HepG2 (cell line): Measurements from ENCODE around the gene FKBP10. TPM values are rescaled to one million over a fixed set of nuclear protein-coding genes. Genes with fewer than 3 reads are reported as not detected.

Experiments used
- CREB1 ChIP-seq, 2 experiments: fragments of 450-650 bp in 1 of 2; IDR thresholded peaks; 2 replicates each; pipeline ENCODE4 v1.6.1; 2016 to 2017; ENCODE audit warnings: control low read depth in 1 of 2, mild to moderate bottlenecking in 1 of 2, missing compliant biosample characterization in 1 of 2, missing genetic modification characterization in 1 of 2
- E2F2 ChIP-seq: sonication (generic); formaldehyde crosslinking; IDR thresholded peaks from 2 replicates; pipeline ENCODE4 v1.4.0; 2020; ENCODE audit warnings: missing genetic modification reagents, borderline replicate concordance
- E2F5 ChIP-seq: sonication (generic); formaldehyde crosslinking; conservative IDR thresholded peaks from 2 replicates; pipeline ENCODE4 v1.4.0; 2020; ENCODE audit warnings: missing genetic modification reagents
- ELF3 ChIP-seq: IDR thresholded peaks from 2 replicates; pipeline ENCODE4 v1.6.1; 2016; ENCODE audit warnings: missing genetic modification reagents, missing compliant biosample characterization
- HOXA3 ChIP-seq: sonication (generic); formaldehyde crosslinking; IDR thresholded peaks from 2 replicates; pipeline ENCODE4 v1.5.0; 2020; ENCODE audit warnings: missing genetic modification reagents
- MIER3 ChIP-seq: IDR thresholded peaks from 2 replicates; pipeline ENCODE4 v1.6.1; 2016; ENCODE audit warnings: missing compliant biosample characterization, borderline replicate concordance
- NONO ChIP-seq, 2 experiments: fragments of 450-650 bp in 1 of 2; sonication (generic) in 1 of 2; formaldehyde crosslinking in 1 of 2; IDR thresholded peaks in 1 of 2; conservative IDR thresholded peaks in 1 of 2; 2 replicates each; pipeline versions ENCODE4 v1.6.1 to v1.8.0; 2017 to 2022; ENCODE audit warnings: mild to moderate bottlenecking in 1 of 2, missing genetic modification reagents in 1 of 2, moderate library complexity in 1 of 2
- RAD21 ChIP-seq: fragments of 450-650 bp; formaldehyde crosslinking; IDR thresholded peaks from 2 replicates; pipeline ENCODE4 v1.5.0; 2020; ENCODE audit warnings: mild to moderate bottlenecking
- RBM22 ChIP-seq: fragments of 200-400 bp; formaldehyde crosslinking; optimal IDR thresholded peaks from 2 replicates; pipeline ENCODE3; 2017; ENCODE audit warnings: mild to moderate bottlenecking, low read length, moderate library complexity
- REL ChIP-seq: sonication (generic); formaldehyde crosslinking; conservative IDR thresholded peaks from 2 replicates; pipeline ENCODE4 v1.8.0; 2022; ENCODE audit warnings: mild to moderate bottlenecking, missing genetic modification reagents, moderate library complexity
- RELA ChIP-seq: sonication (generic); formaldehyde crosslinking; IDR thresholded peaks from 2 replicates; pipeline ENCODE4 v1.4.0; 2020; ENCODE audit warnings: missing genetic modification reagents
- SAFB2 ChIP-seq: sonication (generic); formaldehyde crosslinking; IDR thresholded peaks from 2 replicates; pipeline ENCODE4 v1.5.1; 2020; ENCODE audit warnings: missing genetic modification reagents, low read depth, mild to moderate bottlenecking, borderline replicate concordance
- SP2 ChIP-seq: sonication (generic); formaldehyde crosslinking; IDR thresholded peaks from 2 replicates; pipeline ENCODE4 v1.5.1; 2020; ENCODE audit warnings: mild to moderate bottlenecking, missing genetic modification reagents
- TBX3 ChIP-seq: fragments of 450-650 bp; IDR thresholded peaks from 2 replicates; pipeline ENCODE4 v1.6.1; 2017; ENCODE audit warnings: antibody characterized with exemption, mild to moderate bottlenecking, inconsistent platforms, borderline replicate concordance
- YEATS4 ChIP-seq: sonication (generic); formaldehyde crosslinking; IDR thresholded peaks from 2 replicates; pipeline ENCODE4 v1.4.0; 2020; ENCODE audit warnings: missing genetic modification reagents, borderline replicate concordance
- ZBTB26 ChIP-seq: IDR thresholded peaks from 2 replicates; pipeline ENCODE4 v1.6.1; 2016; ENCODE audit warnings: missing compliant biosample characterization, missing genetic modification reagents, borderline replicate concordance
- ZBTB7A ChIP-seq: sonication (generic); formaldehyde crosslinking; IDR thresholded peaks from 2 replicates; pipeline ENCODE4 v1.8.0; 2022; ENCODE audit warnings: mild to moderate bottlenecking, missing genetic modification reagents
- ZMAT5 ChIP-seq: sonication (generic); formaldehyde crosslinking; IDR thresholded peaks from 2 replicates; pipeline ENCODE4 v1.5.0; 2020; ENCODE audit warnings: mild to moderate bottlenecking, low read depth, missing genetic modification reagents, borderline replicate concordance
- ZNF124 ChIP-seq: sonication (generic); formaldehyde crosslinking; IDR thresholded peaks from 2 replicates; pipeline ENCODE4 v1.4.0; 2020; ENCODE audit warnings: missing genetic modification reagents
- ZNF335 ChIP-seq: sonication (generic); formaldehyde crosslinking; IDR thresholded peaks from 2 replicates; pipeline ENCODE4 v1.4.0; 2020; ENCODE audit warnings: missing genetic modification reagents
- ZNF430 ChIP-seq: sonication (generic); formaldehyde crosslinking; IDR thresholded peaks from 2 replicates; pipeline ENCODE4 v1.9.0; 2021; ENCODE audit warnings: mild to moderate bottlenecking, missing genetic modification reagents
- ZNF564 ChIP-seq: sonication (generic); formaldehyde crosslinking; IDR thresholded peaks from 2 replicates; pipeline ENCODE4 v1.8.1; 2023; ENCODE audit warnings: mild to moderate bottlenecking, missing genetic modification reagents
- ZNF740 ChIP-seq: sonication (generic); formaldehyde crosslinking; IDR thresholded peaks from 2 replicates; pipeline ENCODE4 v1.4.0; 2020; ENCODE audit warnings: missing genetic modification reagents
- ZNF773 ChIP-seq: sonication (generic); formaldehyde crosslinking; IDR thresholded peaks from 2 replicates; pipeline ENCODE4 v1.4.0; 2020; ENCODE audit warnings: missing genetic modification reagents, borderline replicate concordance
- polyA plus RNA-seq, 8 experiments: library from polyadenylated mRNA; depleted of rRNA in 3 of 8; stranded (reverse) in 7 of 8; unstranded in 1 of 8; fragments of >200 nt; fragmentation: Illumina TruSeq in 4 of 8; extraction: Trizol in 4 of 8; gene quantifications; 2 replicates each; pipeline versions ENCODE4 v1.2.1 to v1.2.3, GENCODE V29; 2011 to 2016; ENCODE audit warnings: low read depth in 4 of 8, missing spikeins in 1 of 8, mixed read lengths in 1 of 8; ENCODE audit not compliant: insufficient read depth in 1 of 8
- total RNA-seq, 5 experiments: library from RNA; depleted of rRNA; stranded (reverse); fragments of >200 nt; fragmentation: Illumina TruSeq; extraction: Trizol; gene quantifications; 2 replicates each; pipeline ENCODE4 v1.2.3, GENCODE V29; 2016; ENCODE audit warnings: low read depth in 1 of 5

Gene FKBP10
- total and polyA plus RNA-seq, 2 of the 13 experiments (the other 11 are each of a cell fraction or from before 2014, with no cell fraction given) = 149 to 573 TPM

- TF ChIP-seq ZNF335 (peak; percentile 67; the same call in 1 of the 2 replicates), ZNF740 (CRISPR knock-in tag) (peak; percentile 27; the same call in 1 of the 2 replicates), ZNF564 (no peak), ZBTB7A (CRISPR knock-in tag) (no peak), RAD21 (CRISPR knock-in tag) (peak; percentile 96), SP2 (CRISPR knock-in tag) (no peak), ZNF430 (CRISPR knock-in tag) (0 out of 2 replicates have a peak, but pooled peaks have one; percentile 36), NONO (IDR thresholded peaks at IDR 0.05) (no peak), NONO (CRISPR knock-in tag; conservative IDR thresholded peaks at IDR 0.05) (peak; percentile 56; the same call in 1 of the 2 replicates), ZBTB26 (CRISPR knock-in tag) (peak; percentile 43; the same call in 1 of the 2 replicates), ZNF124 (no peak), ZMAT5 (CRISPR knock-in tag) (no peak), E2F5 (peak; percentile 81), MIER3 (CRISPR knock-in tag) (0 out of 2 replicates have a peak, but pooled peaks have one; percentile 50), RBM22 (peak; percentile 88), YEATS4 (no peak), ELF3 (CRISPR knock-in tag) (peak; percentile 67), E2F2 (CRISPR knock-in tag) (no peak), CREB1 (IDR thresholded peaks at IDR 0.05) (no peak), CREB1 (CRISPR knock-in tag; IDR thresholded peaks at IDR 0.05) (no peak), REL (no peak), RELA (0 out of 2 replicates have a peak, but pooled peaks have one; percentile 79), TBX3 (no peak), SAFB2 (CRISPR knock-in tag) (no peak), HOXA3 (CRISPR knock-in tag) (peak; percentile 48; the same call in 1 of the 2 replicates), ZNF773 (CRISPR knock-in tag) (no peak)
Observed at GRCh38 chr17:41801374-41802271, 11.2 kb upstream of the FKBP10 start (continued).
